Activated naive CD8-positive, alpha-beta T cell treated with anti-CD3 and anti-CD28 coated beads for 36 hours (primary cell): Measurements from ENCODE around the gene PAQR4. TPM values are rescaled to one million over a fixed set of nuclear protein-coding genes. Genes with fewer than 3 reads are reported as not detected.
A peak's percentile ranks its signal among the peaks of the same experiment; 100 is the strongest.

ENCODE experiments used
- DNase-seq: peaks from one replicate; pipeline ENCODE4 v3.0.0; 2021
- H3K27ac Mint-ChIP-seq: one replicate; pipeline ENCODE4 v1.8.0; 2022; ENCODE audit warnings: mild to moderate bottlenecking, moderate library complexity, mixed read lengths
- H3K27me3 Mint-ChIP-seq: one replicate; pipeline ENCODE4 v1.8.0; 2022; ENCODE audit warnings: mild to moderate bottlenecking, mixed read lengths
- H3K36me3 Mint-ChIP-seq: one replicate; pipeline ENCODE4 v1.8.0; 2021; ENCODE audit warnings: mild to moderate bottlenecking, mixed read lengths
- H3K4me1 Mint-ChIP-seq: one replicate; pipeline ENCODE4 v1.8.0; 2021; ENCODE audit warnings: mixed read lengths
- H3K4me3 Mint-ChIP-seq: one replicate; pipeline ENCODE4 v1.8.0; 2022; ENCODE audit warnings: mild to moderate bottlenecking, moderate library complexity, mixed read lengths
- H3K9me3 Mint-ChIP-seq: one replicate; pipeline ENCODE4 v1.8.0; 2022; ENCODE audit warnings: mixed read lengths
- total RNA-seq, 2 experiments: library from RNA; stranded (reverse); gene quantifications; one replicate each; pipeline ENCODE4 v1.2.3, GENCODE V29; 2021

Gene PAQR4
- total RNA-seq, 2 experiments from 2014 or later, result 29.5 to 31.0 TPM

DNA sequence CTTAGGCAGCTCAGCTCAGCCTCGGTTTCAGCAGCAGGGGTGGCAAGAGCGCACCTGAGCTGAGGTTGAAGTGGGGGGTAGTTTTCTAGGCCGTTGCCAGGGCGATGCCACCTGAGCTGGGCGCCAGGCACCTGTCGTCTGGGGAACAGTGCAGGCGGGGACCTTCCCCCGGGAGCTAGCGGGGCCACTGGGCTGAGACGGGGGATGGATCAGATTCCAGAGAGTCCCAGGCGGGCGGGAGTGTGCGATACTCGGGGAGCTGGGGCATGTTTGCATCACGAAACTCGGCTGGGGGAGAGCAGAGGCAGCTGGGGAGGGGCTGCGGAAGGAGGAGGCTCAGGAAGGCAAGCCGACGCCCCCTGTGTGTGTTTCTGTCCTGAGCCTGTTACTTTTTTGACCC, 43.1 kb downstream of the PAQR4 start:
- peaks cover 17% of the 10 kb centered on the region for H3K4me1 Mint-ChIP-seq
- no peak overlapping the region for H3K27ac Mint-ChIP-seq
- H3K27me3 Mint-ChIP-seq, result peaks cover 19% of the 10 kb centered on the region
- H3K36me3 Mint-ChIP-seq, result no peaks in the 10 kb centered on the region
- no peak for DNase-seq
- H3K9me3 Mint-ChIP-seq, result no peaks in the 10 kb centered on the region
- H3K4me3 Mint-ChIP-seq, result no peak overlapping the region

GRCh38 chr16:3012828-3013420, 43.8 kb downstream of the PAQR4 start, which contains the start of gene CLDN9:
Gene CLDN9 (plus strand): TSS chr16:3012923. CDS start chr16:3013363, 440 bp downstream.
- no peak for DNase-seq
- Mint-ChIP-seq H3K4me1 (peaks cover 11% of the 10 kb centered on the region), H3K9me3 (no peaks in the 10 kb centered on the region), H3K36me3 (no peaks in the 10 kb centered on the region), H3K4me3 (no peak within 1 kb of the TSS), H3K27me3 (peaks cover 19% of the 10 kb centered on the region), H3K27ac (no peak within 1 kb of the TSS)

DNA sequence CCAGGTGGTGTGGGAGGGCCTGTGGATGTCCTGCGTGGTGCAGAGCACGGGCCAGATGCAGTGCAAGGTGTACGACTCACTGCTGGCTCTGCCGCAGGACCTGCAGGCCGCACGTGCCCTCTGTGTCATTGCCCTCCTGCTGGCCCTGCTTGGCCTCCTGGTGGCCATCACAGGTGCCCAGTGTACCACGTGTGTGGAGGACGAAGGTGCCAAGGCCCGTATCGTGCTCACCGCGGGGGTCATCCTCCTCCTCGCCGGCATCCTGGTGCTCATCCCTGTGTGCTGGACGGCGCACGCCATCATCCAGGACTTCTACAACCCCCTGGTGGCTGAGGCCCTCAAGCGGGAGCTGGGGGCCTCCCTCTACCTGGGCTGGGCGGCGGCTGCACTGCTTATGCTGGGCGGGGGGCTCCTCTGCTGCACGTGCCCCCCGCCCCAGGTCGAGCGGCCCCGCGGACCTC, 44.4 kb downstream of the PAQR4 start:
- Mint-ChIP-seq H3K4me3 (no peak overlapping the region), H3K4me1 (peaks cover 8% of the 10 kb centered on the region), H3K36me3 (no peaks in the 10 kb centered on the region), H3K27me3 (peaks cover 25% of the 10 kb centered on the region), H3K9me3 (no peaks in the 10 kb centered on the region), H3K27ac (no peak overlapping the region)
- no peak for DNase-seq

GRCh38 chr16:3013998-3014690, 45.0 kb downstream of the PAQR4 start:
- H3K27me3 Mint-ChIP-seq, result peaks cover 31% of the 10 kb centered on the region
- H3K27ac Mint-ChIP-seq, result no peak overlapping the region
- no peak for DNase-seq
- H3K4me1 Mint-ChIP-seq, result peaks cover 5% of the 10 kb centered on the region
- H3K9me3 Mint-ChIP-seq, result no peaks in the 10 kb centered on the region
- H3K4me3 Mint-ChIP-seq, result no peak overlapping the region
- H3K36me3 Mint-ChIP-seq, result no peaks in the 10 kb centered on the region

DNA sequence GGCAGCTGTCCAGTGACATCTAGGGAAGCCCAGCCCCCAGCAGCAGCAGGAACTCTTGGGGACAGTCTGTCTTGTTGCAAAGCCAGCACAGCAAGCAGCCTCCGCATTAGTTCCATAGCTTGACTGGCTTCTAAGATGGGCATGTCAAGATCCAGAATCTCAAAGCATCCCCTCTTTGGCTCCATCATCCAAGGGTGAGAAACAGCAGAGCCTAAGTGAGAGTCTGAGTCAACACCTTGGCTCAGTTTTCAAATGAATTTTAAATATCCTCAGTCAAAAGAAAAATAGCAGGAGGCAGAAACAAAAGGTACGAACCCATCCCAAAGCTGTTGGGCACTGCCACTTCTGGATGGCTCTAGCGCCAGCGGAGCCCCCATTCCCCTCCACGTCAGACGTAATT, 45.8 kb downstream of the PAQR4 start:
- Mint-ChIP-seq H3K36me3 (no peaks in the 10 kb centered on the region), H3K4me1 (peaks cover 9% of the 10 kb centered on the region), H3K27ac (no peak overlapping the region), H3K4me3 (no peak overlapping the region), H3K9me3 (no peaks in the 10 kb centered on the region), H3K27me3 (peaks cover 31% of the 10 kb centered on the region)
- no peak for DNase-seq

DNA sequence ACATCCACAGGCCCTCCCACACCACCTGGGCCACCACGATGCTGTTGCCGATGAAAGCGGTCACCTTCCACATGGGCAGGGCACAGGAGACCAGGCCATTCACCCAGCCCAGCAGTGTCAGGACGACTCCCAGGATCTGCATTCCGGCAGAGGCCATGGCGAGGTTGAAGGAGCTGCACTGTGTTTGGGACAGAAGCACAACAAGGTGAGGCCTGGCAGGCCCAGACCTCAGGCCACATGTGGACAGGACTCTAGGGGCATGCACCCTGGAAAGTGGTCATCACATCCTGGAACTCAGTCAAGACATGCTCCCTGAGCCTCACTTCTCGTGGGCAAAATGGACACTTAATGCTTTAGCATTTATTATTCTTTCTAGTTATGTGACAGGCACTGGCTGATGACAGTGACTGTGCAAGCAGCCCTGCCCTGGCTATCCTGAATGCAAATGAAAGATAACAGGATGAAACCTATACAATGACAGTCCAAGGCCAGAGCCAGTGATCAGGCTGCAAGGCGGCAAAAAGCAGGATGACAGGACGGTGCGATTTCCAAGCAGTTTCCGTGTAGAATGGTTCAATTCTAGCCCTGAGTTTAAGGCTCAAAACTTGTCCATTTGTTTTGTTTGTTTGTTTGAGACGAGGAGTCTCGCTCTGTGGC, 46.8 kb downstream of the PAQR4 start:
- Mint-ChIP-seq H3K4me1 (peaks cover 14% of the 10 kb centered on the region), H3K36me3 (no peaks in the 10 kb centered on the region), H3K27ac (no peak overlapping the region), H3K27me3 (peaks cover 31% of the 10 kb centered on the region), H3K4me3 (no peak overlapping the region), H3K9me3 (no peaks in the 10 kb centered on the region)
- no peak for DNase-seq

- Mint-ChIP-seq H3K27me3 (peaks cover 23% of the 10 kb centered on the region), H3K36me3 (no peaks in the 10 kb centered on the region), H3K27ac (no peak overlapping the region), H3K4me3 (no peak overlapping the region), H3K4me1 (peaks cover 26% of the 10 kb centered on the region), H3K9me3 (no peaks in the 10 kb centered on the region)
- no peak for DNase-seq
Observed at GRCh38 chr16:3017344-3017743, 48.2 kb downstream of the PAQR4 start.

GRCh38 chr16:3017794-3018506, 48.8 kb downstream of the PAQR4 start, which contains the start of gene CLDN6:
Gene CLDN6 (minus strand): TSS chr16:3018183. CDS start chr16:3016021, 2,162 bp downstream.
- Mint-ChIP-seq H3K27me3 (peaks cover 17% of the 10 kb centered on the region), H3K9me3 (no peaks in the 10 kb centered on the region), H3K4me1 (peaks cover 30% of the 10 kb centered on the region), H3K4me3 (no peak within 1 kb of the TSS), H3K36me3 (no peaks in the 10 kb centered on the region), H3K27ac (no peak within 1 kb of the TSS)
- DNase-seq, result no peak

GRCh38 chr16:3019594-3020246, 50.6 kb downstream of the PAQR4 start:
- Mint-ChIP-seq H3K27ac (no peak overlapping the region), H3K27me3 (peaks cover 12% of the 10 kb centered on the region), H3K4me3 (peak overlapping the region; percentile 82), H3K36me3 (peaks cover 3% of the 10 kb centered on the region), H3K4me1 (peaks cover 40% of the 10 kb centered on the region), H3K9me3 (no peaks in the 10 kb centered on the region)
- no peak for DNase-seq

- Mint-ChIP-seq H3K27me3 (peaks cover 12% of the 10 kb centered on the region), H3K36me3 (peaks cover 3% of the 10 kb centered on the region), H3K27ac (peak within 1 kb of the TSS; percentile 98), H3K4me1 (peaks cover 40% of the 10 kb centered on the region), H3K4me3 (peak within 1 kb of the TSS; percentile 95), H3K9me3 (no peaks in the 10 kb centered on the region)
- peak; percentile 78 for DNase-seq
Observed at GRCh38 chr16:3020247-3020603, 51.1 kb downstream of the PAQR4 start, which contains the start of gene TNFRSF12A. Gene TNFRSF12A (plus strand): TSS chr16:3020368. CDS start chr16:3020398, 30 bp downstream.

- Mint-ChIP-seq H3K4me1 (peaks cover 40% of the 10 kb centered on the region), H3K27me3 (peaks cover 12% of the 10 kb centered on the region), H3K4me3 (peak overlapping the region; percentile 95)
Observed at GRCh38 chr16:3020604-3021448, 51.7 kb downstream of the PAQR4 start.

DNA sequence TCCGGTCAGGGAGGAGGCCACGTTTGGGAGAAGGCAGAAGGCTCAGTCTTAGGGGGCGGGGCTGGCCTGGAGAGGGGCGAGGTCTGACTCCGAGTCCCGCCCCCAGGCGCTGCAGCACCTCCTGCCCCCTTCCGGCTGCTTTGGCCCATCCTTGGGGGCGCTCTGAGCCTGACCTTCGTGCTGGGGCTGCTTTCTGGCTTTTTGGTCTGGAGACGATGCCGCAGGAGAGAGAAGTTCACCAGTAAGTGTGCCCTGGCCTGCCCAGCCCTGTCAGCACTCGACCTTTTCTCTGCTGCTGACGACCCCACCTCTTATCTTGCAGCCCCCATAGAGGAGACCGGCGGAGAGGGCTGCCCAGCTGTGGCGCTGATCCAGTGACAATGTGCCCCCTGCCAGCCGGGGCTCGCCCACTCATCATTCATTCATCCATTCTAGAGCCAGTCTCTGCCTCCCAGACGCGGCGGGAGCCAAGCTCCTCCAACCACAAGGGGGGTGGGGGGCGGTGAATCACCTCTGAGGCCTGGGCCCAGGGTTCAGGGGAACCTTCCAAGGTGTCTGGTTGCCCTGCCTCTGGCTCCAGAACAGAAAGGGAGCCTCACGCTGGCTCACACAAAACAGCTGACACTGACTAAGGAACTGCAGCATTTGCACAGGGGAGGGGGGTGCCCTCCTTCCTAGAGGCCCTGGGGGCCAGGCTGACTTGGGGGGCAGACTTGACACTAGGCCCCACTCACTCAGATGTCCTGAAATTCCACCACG, 52.5 kb downstream of the PAQR4 start:
- H3K4me3 Mint-ChIP-seq, result peak overlapping the region; percentile 95
- DNase-seq, result peak; percentile 85
- H3K9me3 Mint-ChIP-seq, result no peaks in the 10 kb centered on the region
- peaks cover 6% of the 10 kb centered on the region for H3K36me3 Mint-ChIP-seq
- H3K27me3 Mint-ChIP-seq, result peaks cover 12% of the 10 kb centered on the region
- H3K4me1 Mint-ChIP-seq, result peaks cover 40% of the 10 kb centered on the region
- H3K27ac Mint-ChIP-seq, result peak overlapping the region; percentile 98

More at GRCh38 chr16:3020604-3021448, 51.7 kb downstream of the PAQR4 start:
- peak overlapping the region; percentile 98 for H3K27ac Mint-ChIP-seq
- H3K36me3 Mint-ChIP-seq, result peaks cover 3% of the 10 kb centered on the region
- peak; percentile 48 for DNase-seq
- no peaks in the 10 kb centered on the region for H3K9me3 Mint-ChIP-seq

- Mint-ChIP-seq H3K9me3 (no peaks in the 10 kb centered on the region), H3K4me1 (peaks cover 40% of the 10 kb centered on the region), H3K27me3 (peaks cover 12% of the 10 kb centered on the region), H3K36me3 (peaks cover 8% of the 10 kb centered on the region), H3K4me3 (peak overlapping the region; percentile 95), H3K27ac (peak overlapping the region; percentile 98)
- DNase-seq, result peak; percentile 89
Observed at GRCh38 chr16:3022208-3022683, 53.1 kb downstream of the PAQR4 start.
